Progenitor cell of endocrine pancreas (in vitro differentiated cells): Measurements from ENCODE around the gene IST1. TPM values are rescaled to one million over a fixed set of nuclear protein-coding genes. Genes with fewer than 3 reads are reported as not detected.

ENCODE experiments used
- DNase-seq: peaks from one replicate; pipeline ENCODE4 v3.0.0; 2021; ENCODE audit warnings: low spot score; ENCODE audit not compliant: unreplicated experiment
- H3K27ac Mint-ChIP-seq: 2 replicates; pipeline ENCODE4 v1.8.0; 2021; ENCODE audit warnings: mild to moderate bottlenecking, moderate library complexity, mixed read lengths
- H3K27me3 Mint-ChIP-seq: 2 replicates; pipeline ENCODE4 v1.8.0; 2021; ENCODE audit warnings: mixed read lengths
- H3K36me3 Mint-ChIP-seq: 2 replicates; pipeline ENCODE4 v1.8.0; 2022; ENCODE audit warnings: mixed read lengths; ENCODE audit not compliant: insufficient read depth
- H3K4me1 Mint-ChIP-seq: 2 replicates; pipeline ENCODE4 v1.8.0; 2021; ENCODE audit warnings: low read depth, mixed read lengths
- H3K4me3 Mint-ChIP-seq: 2 replicates; pipeline ENCODE4 v1.8.0; 2021; ENCODE audit warnings: low read depth, mild to moderate bottlenecking, moderate library complexity, mixed read lengths
- H3K9me3 Mint-ChIP-seq: 2 replicates; pipeline ENCODE4 v1.8.0; 2021; ENCODE audit warnings: low read depth, mixed read lengths
- total RNA-seq: library from RNA; stranded (reverse); gene quantifications from 2 replicates; pipeline ENCODE4 v1.2.1, GENCODE V29; 2021
- TF ChIP-seq, protein P1 (sequence below): fragments of 200-600 bp; sonication (generic); IDR thresholded peaks from one replicate; pipeline ENCODE4 v1.5.0; 2021; ENCODE audit warnings: antibody characterized with exemption, mild to moderate bottlenecking; ENCODE audit not compliant: unreplicated experiment

Gene IST1
- total RNA-seq, 1 donor from 2014 or later = 280 TPM

DNA sequence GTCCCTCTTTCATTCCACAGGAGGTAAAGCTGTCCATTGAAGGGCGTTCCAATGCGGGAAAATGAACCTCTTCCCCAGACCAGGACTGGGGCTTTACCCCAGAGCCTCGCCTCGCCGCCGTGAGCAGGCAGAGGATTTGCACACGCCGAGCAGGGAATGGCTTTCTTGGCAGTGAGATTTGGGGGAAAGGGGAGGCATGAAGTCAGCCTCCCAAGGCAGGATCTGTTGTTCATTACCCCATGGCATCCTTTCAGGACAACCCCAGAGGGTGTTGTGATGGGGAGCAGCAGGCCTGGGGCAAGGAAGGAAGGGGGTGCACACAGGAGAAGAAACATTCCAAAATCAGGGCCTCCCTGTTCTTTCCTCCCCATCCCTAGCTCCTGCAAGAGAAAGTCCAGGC lies 43.6 kb upstream of the IST1 start:
- peaks cover 19% of the 10 kb centered on the region for H3K4me1 Mint-ChIP-seq
- TF ChIP-seq, protein P1, sequence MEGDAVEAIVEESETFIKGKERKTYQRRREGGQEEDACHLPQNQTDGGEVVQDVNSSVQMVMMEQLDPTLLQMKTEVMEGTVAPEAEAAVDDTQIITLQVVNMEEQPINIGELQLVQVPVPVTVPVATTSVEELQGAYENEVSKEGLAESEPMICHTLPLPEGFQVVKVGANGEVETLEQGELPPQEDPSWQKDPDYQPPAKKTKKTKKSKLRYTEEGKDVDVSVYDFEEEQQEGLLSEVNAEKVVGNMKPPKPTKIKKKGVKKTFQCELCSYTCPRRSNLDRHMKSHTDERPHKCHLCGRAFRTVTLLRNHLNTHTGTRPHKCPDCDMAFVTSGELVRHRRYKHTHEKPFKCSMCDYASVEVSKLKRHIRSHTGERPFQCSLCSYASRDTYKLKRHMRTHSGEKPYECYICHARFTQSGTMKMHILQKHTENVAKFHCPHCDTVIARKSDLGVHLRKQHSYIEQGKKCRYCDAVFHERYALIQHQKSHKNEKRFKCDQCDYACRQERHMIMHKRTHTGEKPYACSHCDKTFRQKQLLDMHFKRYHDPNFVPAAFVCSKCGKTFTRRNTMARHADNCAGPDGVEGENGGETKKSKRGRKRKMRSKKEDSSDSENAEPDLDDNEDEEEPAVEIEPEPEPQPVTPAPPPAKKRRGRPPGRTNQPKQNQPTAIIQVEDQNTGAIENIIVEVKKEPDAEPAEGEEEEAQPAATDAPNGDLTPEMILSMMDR = no peak
- DNase-seq = no peak
- no peak overlapping the region for H3K4me3 Mint-ChIP-seq
- H3K9me3 Mint-ChIP-seq = no peaks in the 10 kb centered on the region
- H3K36me3 Mint-ChIP-seq = peaks cover 16% of the 10 kb centered on the region
- H3K27me3 Mint-ChIP-seq = no peaks in the 10 kb centered on the region
- no peak overlapping the region for H3K27ac Mint-ChIP-seq

DNA sequence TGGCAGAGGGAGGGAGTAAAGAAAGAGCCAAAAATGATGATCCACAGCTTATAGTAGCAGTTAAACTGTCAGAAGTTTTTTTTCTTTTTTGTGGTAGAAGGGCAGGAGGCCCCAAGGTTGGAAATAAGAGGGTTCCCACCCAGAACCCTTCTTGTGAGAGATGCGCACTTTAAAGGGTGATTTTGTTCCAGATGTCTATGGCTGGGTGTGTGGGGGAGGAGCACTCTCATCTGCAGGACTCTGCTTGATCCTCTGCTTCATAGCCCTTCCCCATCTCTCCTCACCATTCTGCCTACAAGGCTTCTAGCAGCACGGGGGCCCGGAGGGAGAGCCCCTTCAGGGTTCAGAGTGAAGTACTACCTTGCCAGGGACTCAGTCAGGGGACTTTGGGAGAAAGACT lies 43.2 kb upstream of the IST1 start:
- DNase-seq = no peak
- H3K36me3 Mint-ChIP-seq = peaks cover 16% of the 10 kb centered on the region
- H3K4me1 Mint-ChIP-seq = peaks cover 15% of the 10 kb centered on the region
- TF ChIP-seq, protein P1 = no peak
- H3K4me3 Mint-ChIP-seq = no peak overlapping the region
- no peak overlapping the region for H3K27ac Mint-ChIP-seq
- H3K27me3 Mint-ChIP-seq = no peaks in the 10 kb centered on the region
- H3K9me3 Mint-ChIP-seq = no peaks in the 10 kb centered on the region

DNA sequence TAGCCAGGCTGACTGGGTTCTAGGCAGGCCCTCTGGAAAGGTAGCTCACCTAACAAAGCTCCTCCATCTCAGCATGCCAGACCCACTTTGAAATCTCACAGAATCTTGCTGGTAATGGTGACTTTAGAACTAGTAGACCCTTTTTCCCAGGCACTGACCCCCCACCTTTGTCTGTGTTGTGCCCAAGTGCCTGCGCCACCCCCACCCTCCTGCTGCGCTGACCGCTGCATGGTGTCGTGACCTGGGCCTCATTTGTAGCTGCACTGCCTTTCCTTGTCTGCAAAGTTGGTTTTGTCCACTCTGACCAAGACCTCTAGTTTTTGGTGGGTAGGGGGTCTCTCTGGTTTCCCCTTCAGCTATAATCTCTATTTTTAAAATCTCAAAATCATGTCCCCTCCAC lies 42.8 kb upstream of the IST1 start:
- Mint-ChIP-seq H3K4me1 (peaks cover 12% of the 10 kb centered on the region), H3K9me3 (no peaks in the 10 kb centered on the region), H3K36me3 (peaks cover 16% of the 10 kb centered on the region), H3K27me3 (no peaks in the 10 kb centered on the region), H3K27ac (no peak overlapping the region), H3K4me3 (no peak overlapping the region)
- DNase-seq = no peak
- TF ChIP-seq, protein P1 = no peak

DNA sequence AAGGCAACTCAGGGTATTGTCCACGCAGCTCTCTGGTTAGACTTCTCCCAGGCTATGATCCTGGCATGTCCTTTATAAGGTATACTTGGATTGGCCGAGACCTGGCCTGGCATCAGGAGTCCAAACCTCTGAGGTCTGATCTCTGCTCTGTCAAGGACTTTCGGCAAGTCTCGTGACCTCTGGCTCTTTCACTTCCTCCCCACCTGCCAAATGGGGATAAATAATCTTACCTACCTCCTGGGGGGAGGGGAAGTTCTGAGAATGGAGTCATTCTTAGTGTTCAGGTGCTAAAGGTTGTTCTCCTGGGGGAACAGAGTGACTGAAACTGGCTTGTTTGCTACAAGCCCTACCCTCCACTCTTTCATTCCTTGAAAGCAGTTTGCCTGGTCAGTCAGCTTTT lies 41.9 kb upstream of the IST1 start:
- Mint-ChIP-seq H3K27ac (peak overlapping the region; percentile 69), H3K4me1 (peaks cover 10% of the 10 kb centered on the region), H3K27me3 (no peaks in the 10 kb centered on the region), H3K4me3 (no peak overlapping the region), H3K9me3 (no peaks in the 10 kb centered on the region), H3K36me3 (peaks cover 15% of the 10 kb centered on the region)
- no peak for DNase-seq
- TF ChIP-seq, protein P1 = no peak

DNA sequence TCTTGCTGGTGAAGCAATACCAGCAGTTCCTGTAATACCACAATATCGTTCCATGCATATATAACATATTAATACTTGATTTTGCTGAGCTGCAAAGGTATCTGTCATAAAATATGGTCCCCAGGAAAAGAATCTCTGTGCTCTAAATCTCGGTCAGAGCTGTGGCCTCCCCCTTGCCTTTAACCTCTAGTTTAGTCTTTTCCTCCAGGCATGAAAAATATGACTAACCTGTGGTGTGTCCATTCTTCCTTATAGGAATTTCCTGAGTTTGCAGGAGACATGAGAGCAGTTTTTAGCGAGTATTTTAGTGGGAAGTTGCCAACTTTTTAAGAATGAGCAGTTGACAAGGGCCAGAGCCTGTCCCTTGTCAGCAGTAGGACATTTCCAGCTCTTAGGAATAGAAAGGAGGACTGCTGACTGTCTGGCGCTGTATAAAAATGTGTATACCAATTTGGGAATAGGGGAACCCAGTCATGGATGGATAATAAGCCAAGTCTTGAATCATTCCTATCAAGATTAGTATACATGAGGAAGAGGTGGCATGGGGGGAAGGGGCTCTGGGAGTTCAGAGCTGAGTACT lies 40.9 kb upstream of the IST1 start:
- peaks cover 17% of the 10 kb centered on the region for H3K4me1 Mint-ChIP-seq
- H3K36me3 Mint-ChIP-seq = peaks cover 15% of the 10 kb centered on the region
- H3K27ac Mint-ChIP-seq = no peak overlapping the region
- no peak overlapping the region for H3K4me3 Mint-ChIP-seq
- DNase-seq = no peak
- no peaks in the 10 kb centered on the region for H3K9me3 Mint-ChIP-seq
- no peaks in the 10 kb centered on the region for H3K27me3 Mint-ChIP-seq
- TF ChIP-seq, protein P1 = no peak
